GM23338 (cell line): Measurements from ENCODE around the gene MAVS.

ENCODE experiments used
- CTCF ChIP-seq, 2 experiments: fragments of 200-600 bp in 1 of 2; sonication (generic) in 1 of 2; conservative IDR thresholded peaks; 2 replicates each; pipeline versions ENCODE4 v1.5.1 to v1.6.1; 2016 to 2017; ENCODE audit warnings: antibody characterized with exemption in 2 of 2, low read depth in 2 of 2, mild to moderate bottlenecking in 2 of 2, moderate library complexity in 1 of 2
- EZH2phosphoT487 ChIP-seq: fragments of 200-600 bp; sonication (generic); IDR thresholded peaks from one replicate; pipeline ENCODE4 v1.8.1; 2018; ENCODE audit warnings: antibody characterized with exemption; ENCODE audit not compliant: unreplicated experiment
- NANOG ChIP-seq: IDR thresholded peaks from 2 replicates; pipeline ENCODE4 v1.6.1; 2016; ENCODE audit warnings: antibody characterized with exemption, borderline replicate concordance
- POLR2AphosphoS5 ChIP-seq: IDR thresholded peaks from 2 replicates; pipeline ENCODE4 v1.6.1; 2016; ENCODE audit warnings: antibody characterized with exemption, low read depth
- REST ChIP-seq: IDR thresholded peaks from one replicate; pipeline ENCODE4 v1.6.1; 2018; ENCODE audit warnings: antibody characterized with exemption; ENCODE audit not compliant: unreplicated experiment

GRCh38 chr20:3919352-3919751 is 72.7 kb downstream of the MAVS start:
- TF ChIP-seq CTCF (conservative IDR thresholded peaks at IDR 0.05; ENCODE audit: low read depth in 2 of 2) = no peak
- no peak for TF ChIP-seq EZH2phosphoT487
- no peak for TF ChIP-seq NANOG
- TF ChIP-seq POLR2AphosphoS5 = no peak
- no peak for TF ChIP-seq REST
